HepG2 (cell line): ENCODE measurements around the gene NXT1. TPM values are rescaled to one million over a fixed set of nuclear protein-coding genes. Genes with fewer than 3 reads are reported as not detected.
A peak's percentile ranks its signal among the peaks of the same experiment; 100 is the strongest.

Experiments
- ATAC-seq: fragments of 200-7000 bp; cut with Tn5 transposase; 3 replicates; pipeline ENCODE4 v1.9.1; 2020; ENCODE audit warnings: mild to moderate bottlenecking, moderate library complexity
- BruUV-seq: library from RNA; stranded (reverse); fragments of 400-500 nt; replicated peaks from 2 replicates; lab custom pipeline; 2021; lab: Mats Ljungman, UMichigan
- CTCF ChIA-PET: fragments of 300-600 bp; formaldehyde crosslinking; extraction: SDS; loops from one replicate; lab custom pipeline; 2021; ENCODE audit warnings: low total read pairs, inconsistent platforms, low intra/inter-chr PET ratio; lab: Yijun Ruan, JAX
- POLR2A ChIA-PET: fragments of 350-600 bp; sonication (Branson Sonifier 250); formaldehyde crosslinking; loops from one replicate; lab custom pipeline; 2020; ENCODE audit warnings: antibody characterized with exemption, inconsistent platforms; lab: Yijun Ruan, JAX
- DNase-seq: peaks from one replicate; pipeline ENCODE4 v3.0.0-alpha.2; 2015; ENCODE audit warnings: low spot score
- FAIRE-seq: peaks from 3 replicates; lab custom pipeline; 2011; peaks lifted over from hg19 to GRCh38; lab: Jason Lieb, UNC
- H2AFZ ChIP-seq: one replicate; pipeline ENCODE4 v1.6.1; 2011; ENCODE audit warnings: low read length, inconsistent platforms
- H3K27ac ChIP-seq: fragments of 300-600 bp; 3 replicates; pipeline ENCODE4 v1.8.0; 2011; ENCODE audit warnings: mixed run types, mild to moderate bottlenecking, mixed read lengths, low read length, inconsistent platforms; ENCODE audit not compliant: insufficient read depth; ENCODE audit errors: extremely low read length
- H3K27me3 ChIP-seq, 2 experiments: fragments of 200-600 bp in 1 of 2; 2 replicates in 1 of 2; 3 replicates in 1 of 2; pipeline versions ENCODE4 v1.6.0 to v1.8.0; 2011; ENCODE audit warnings: low read length in 2 of 2, mild to moderate bottlenecking in 2 of 2, moderate library complexity in 2 of 2, inconsistent platforms in 1 of 2; ENCODE audit not compliant: insufficient read depth in 2 of 2, control insufficient read depth in 1 of 2
- H3K36me3 ChIP-seq, 2 experiments: fragments of 200-600 bp in 1 of 2; replicated peaks in 1 of 2; 2 replicates in 1 of 2; 3 replicates in 1 of 2; pipeline versions ENCODE4 v1.5.1 to v1.8.0; 2011; ENCODE audit warnings: low read length in 2 of 2, inconsistent platforms in 1 of 2; ENCODE audit not compliant: insufficient read depth in 2 of 2, control insufficient read depth in 1 of 2
- H3K4me1 ChIP-seq: 2 replicates; pipeline ENCODE4 v1.5.1; 2012; ENCODE audit warnings: low read length, inconsistent platforms; ENCODE audit not compliant: insufficient read depth
- H3K4me2 ChIP-seq: 2 replicates; pipeline ENCODE4 v1.6.0; 2011; ENCODE audit warnings: low read depth, low read length, inconsistent platforms
- H3K4me3 ChIP-seq, 3 experiments: fragments of 200-600 bp in 1 of 3; sonication (generic), shearing (Covaris generic) in 1 of 3; replicated peaks in 1 of 3; 2 replicates each; pipeline ENCODE4 v1.5.1; 2011 to 2016; ENCODE audit warnings: low read length in 3 of 3, inconsistent platforms in 2 of 3, low read depth in 2 of 3, mild to moderate bottlenecking in 2 of 3, control low read depth in 1 of 3, mixed read lengths in 1 of 3; ENCODE audit not compliant: insufficient read depth in 1 of 3
- H3K79me2 ChIP-seq: one replicate; pipeline ENCODE4 v1.6.1; 2011; ENCODE audit warnings: low read length, inconsistent platforms; ENCODE audit not compliant: insufficient read depth
- H3K9ac ChIP-seq: 2 replicates; pipeline ENCODE4 v1.6.0; 2011; ENCODE audit warnings: mild to moderate bottlenecking, low read depth, low read length, inconsistent platforms; ENCODE audit not compliant: insufficient read depth
- H3K9me3 ChIP-seq: 2 replicates; pipeline ENCODE4 v1.5.1; 2012; ENCODE audit warnings: mild to moderate bottlenecking, low read length
- H4K20me1 ChIP-seq: 2 replicates; pipeline ENCODE4 v1.6.0; 2011; ENCODE audit warnings: inconsistent platforms, mild to moderate bottlenecking, low read length, moderate library complexity; ENCODE audit not compliant: insufficient read depth
- FIP1L1 ChIP-seq: fragments of 200-400 bp; formaldehyde crosslinking; IDR thresholded peaks from 2 replicates; pipeline ENCODE4 v1.6.1; 2018; ENCODE audit warnings: low read depth, mild to moderate bottlenecking, low read length, moderate library complexity, borderline replicate concordance; ENCODE audit not compliant: insufficient read depth
- HOXA9 ChIP-seq: sonication (generic); formaldehyde crosslinking; IDR thresholded peaks from 2 replicates; pipeline ENCODE4 v1.8.1; 2022; ENCODE audit warnings: missing genetic modification reagents, mild to moderate bottlenecking, moderate library complexity, borderline replicate concordance
- JUND ChIP-seq: sonication (generic); formaldehyde crosslinking; IDR thresholded peaks from 2 replicates; pipeline ENCODE4 v1.8.0; 2022; ENCODE audit warnings: mild to moderate bottlenecking, missing genetic modification reagents
- KDM2A ChIP-seq: sonication (generic); formaldehyde crosslinking; IDR thresholded peaks from 2 replicates; pipeline ENCODE4 v1.4.0; 2020; ENCODE audit warnings: low read depth, missing genetic modification reagents, borderline replicate concordance
- KLF9 ChIP-seq: IDR thresholded peaks from 2 replicates; pipeline ENCODE4 v1.6.1; 2016; ENCODE audit warnings: low read depth
- MAF1 ChIP-seq: sonication (generic); formaldehyde crosslinking; IDR thresholded peaks from 2 replicates; pipeline ENCODE4 v1.5.0; 2020; ENCODE audit warnings: missing genetic modification reagents, borderline replicate concordance
- POLR2AphosphoS5 ChIP-seq: IDR thresholded peaks from 2 replicates; pipeline ENCODE4 v1.6.1; 2012; ENCODE audit warnings: low read depth, low read length
- PRMT3 ChIP-seq: sonication (generic); formaldehyde crosslinking; IDR thresholded peaks from 2 replicates; pipeline ENCODE4 v1.8.1; 2022; ENCODE audit warnings: low read depth, mild to moderate bottlenecking, moderate library complexity, missing genetic modification reagents, borderline replicate concordance
- SNAPC2 ChIP-seq: sonication (generic); formaldehyde crosslinking; IDR thresholded peaks from 2 replicates; pipeline ENCODE4 v1.8.1; 2022; ENCODE audit warnings: mild to moderate bottlenecking, missing genetic modification reagents
- ZC3H13 ChIP-seq: sonication (generic); formaldehyde crosslinking; IDR thresholded peaks from 2 replicates; pipeline ENCODE4 v1.8.1; 2023; ENCODE audit warnings: mild to moderate bottlenecking, missing genetic modification reagents, moderate library complexity
- ZFP1 ChIP-seq: IDR thresholded peaks from 2 replicates; pipeline ENCODE4 v1.6.1; 2016
- ZNF501 ChIP-seq: sonication (generic); formaldehyde crosslinking; IDR thresholded peaks from 2 replicates; pipeline ENCODE4 v1.5.1; 2020; ENCODE audit warnings: mild to moderate bottlenecking, moderate library complexity, missing genetic modification reagents
- ZNF552 ChIP-seq: sonication (generic); formaldehyde crosslinking; IDR thresholded peaks from 2 replicates; pipeline ENCODE4 v1.9.0; 2022; ENCODE audit warnings: missing genetic modification reagents, mild to moderate bottlenecking, borderline replicate concordance
- ZNF713 ChIP-seq: sonication (generic); formaldehyde crosslinking; IDR thresholded peaks from 2 replicates; pipeline ENCODE4 v1.4.0; 2020; ENCODE audit warnings: mild to moderate bottlenecking, missing genetic modification reagents
- WGBS: methylation state at CpG from one replicate; pipeline ENCODE4 v1.1.6; 2017; ENCODE audit warnings: low lambda C conversion rate; 5-methylcytosine and 5-hydroxymethylcytosine counted together
- in situ Hi-C: cut with HindIII; loops from 2 replicates; pipeline ENCODE4 v1.10.0; 2017; ENCODE audit warnings: low pct_unique_long_range_greater_than_20kb; ENCODE audit not compliant: extremely low pct_ligation_motif_present
- intact Hi-C: fragments of 100-400 bp; cut with micrococcal nuclease; formaldehyde crosslinking; loops from one replicate; pipeline ENCODE4 v1.10.0; 2022; ENCODE audit not compliant: unreplicated experiment
- polyA plus RNA-seq, 8 experiments: library from polyadenylated mRNA; depleted of rRNA in 3 of 8; stranded (reverse) in 7 of 8; unstranded in 1 of 8; fragments of >200 nt; fragmentation: Illumina TruSeq in 4 of 8; extraction: Trizol in 4 of 8; gene quantifications; 2 replicates each; pipeline versions ENCODE4 v1.2.1 to v1.2.3, GENCODE V29; 2011 to 2016; ENCODE audit warnings: low read depth in 4 of 8, missing spikeins in 1 of 8, mixed read lengths in 1 of 8; ENCODE audit not compliant: insufficient read depth in 1 of 8
- total RNA-seq, 5 experiments: library from RNA; depleted of rRNA; stranded (reverse); fragments of >200 nt; fragmentation: Illumina TruSeq; extraction: Trizol; gene quantifications; 2 replicates each; pipeline ENCODE4 v1.2.3, GENCODE V29; 2016; ENCODE audit warnings: low read depth in 1 of 5
- TF ChIP-seq, protein P1 (sequence below): sonication (generic); formaldehyde crosslinking; IDR thresholded peaks from 2 replicates; pipeline ENCODE4 v1.5.0; 2020; ENCODE audit warnings: mild to moderate bottlenecking, missing genetic modification reagents, borderline replicate concordance
- TF ChIP-seq, protein P2 (sequence below): sonication (generic); formaldehyde crosslinking; IDR thresholded peaks from 2 replicates; pipeline ENCODE4 v1.5.0; 2020; ENCODE audit warnings: missing genetic modification reagents, mild to moderate bottlenecking, borderline replicate concordance

NXT1 gene
- total and polyA plus RNA-seq, 2 of the 13 experiments (the other 11 are each of a cell fraction or from before 2014, with no cell fraction given) = 35.6 to 65.9 TPM

DNA sequence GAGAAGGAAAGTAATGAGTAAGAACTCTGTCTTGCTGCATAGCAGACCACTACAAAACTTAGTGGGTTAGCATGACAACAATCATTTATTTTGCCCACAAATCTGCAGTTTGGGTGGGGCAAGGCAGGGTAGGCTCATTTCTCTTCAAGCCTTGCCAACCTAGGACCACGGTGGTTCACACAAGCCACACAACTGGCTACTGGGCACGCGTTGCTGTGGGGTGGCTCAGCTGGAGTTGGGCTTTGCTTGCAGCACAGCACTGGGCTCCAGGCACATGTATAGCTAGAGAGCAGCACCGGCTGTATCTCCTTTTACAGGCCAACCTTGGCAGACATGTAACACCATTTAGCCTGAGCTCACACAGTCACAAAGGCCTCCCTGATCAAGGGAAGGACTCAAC is 4.6 kb upstream of the NXT1 start:
- BruUV-seq = no TSS peak
- H4K20me1 ChIP-seq = no peaks in the 10 kb centered on the region
- ATAC-seq (no peak), FAIRE-seq (no peak), DNase-seq (no peak)
- no peaks in the 10 kb centered on the region; a peak in 2 of 5 replicates for H3K27me3 ChIP-seq
- H2AFZ ChIP-seq = no peak overlapping the region
- peaks cover 2% of the 10 kb centered on the region for H3K79me2 ChIP-seq
- no peak overlapping the region for H3K4me3 ChIP-seq
- intact Hi-C loops (loop anchor here (10.0 kb wide), 1 partner anchor 491 kb away; no protein-coding TSS in a partner anchor), in situ Hi-C loops (no loop called here)
- no peak overlapping the region for H3K27ac ChIP-seq
- CTCF ChIA-PET = no interaction called here
- H3K9me3 ChIP-seq = no peaks in the 10 kb centered on the region
- no peak overlapping the region for H3K4me2 ChIP-seq
- no peak overlapping the region for H3K9ac ChIP-seq
- TF ChIP-seq HOXA9 (CRISPR knock-in tag) (0 out of 2 replicates have a peak, but pooled peaks have one; percentile 32), ZC3H13 (CRISPR knock-in tag) (0 out of 2 replicates have a peak, but pooled peaks have one; percentile 30), SNAPC2 (CRISPR knock-in tag) (no peak)
- TF ChIP-seq, protein P1, sequence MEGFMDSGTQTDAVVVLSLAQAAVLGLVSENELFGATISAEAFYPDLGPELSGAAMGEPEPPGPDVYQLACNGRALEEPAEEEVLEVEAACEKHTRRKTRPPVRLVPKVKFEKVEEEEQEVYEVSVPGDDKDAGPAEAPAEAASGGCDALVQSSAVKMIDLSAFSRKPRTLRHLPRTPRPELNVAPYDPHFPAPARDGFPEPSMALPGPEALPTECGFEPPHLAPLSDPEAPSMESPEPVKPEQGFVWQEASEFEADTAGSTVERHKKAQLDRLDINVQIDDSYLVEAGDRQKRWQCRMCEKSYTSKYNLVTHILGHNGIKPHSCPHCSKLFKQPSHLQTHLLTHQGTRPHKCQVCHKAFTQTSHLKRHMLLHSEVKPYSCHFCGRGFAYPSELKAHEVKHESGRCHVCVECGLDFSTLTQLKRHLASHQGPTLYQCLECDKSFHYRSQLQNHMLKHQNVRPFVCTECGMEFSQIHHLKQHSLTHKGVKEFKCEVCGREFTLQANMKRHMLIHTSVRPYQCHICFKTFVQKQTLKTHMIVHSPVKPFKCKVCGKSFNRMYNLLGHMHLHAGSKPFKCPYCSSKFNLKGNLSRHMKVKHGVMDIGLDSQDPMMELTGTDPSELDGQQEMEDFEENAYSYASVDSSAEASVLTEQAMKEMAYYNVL (CRISPR knock-in tag) = 0 out of 2 replicates have a peak, but pooled peaks have one; percentile 7
- peaks cover 31% of the 10 kb centered on the region for H3K4me1 ChIP-seq
- POLR2A ChIA-PET = interaction anchor here (1.6 kb wide), 1 partner anchor 12 kb away, joined by 4 read pairs; no protein-coding TSS in a partner anchor
- WGBS = 80% methylated on average over 4 of the region's 4 CpGs
- no peaks in the 10 kb centered on the region for H3K36me3 ChIP-seq

DNA sequence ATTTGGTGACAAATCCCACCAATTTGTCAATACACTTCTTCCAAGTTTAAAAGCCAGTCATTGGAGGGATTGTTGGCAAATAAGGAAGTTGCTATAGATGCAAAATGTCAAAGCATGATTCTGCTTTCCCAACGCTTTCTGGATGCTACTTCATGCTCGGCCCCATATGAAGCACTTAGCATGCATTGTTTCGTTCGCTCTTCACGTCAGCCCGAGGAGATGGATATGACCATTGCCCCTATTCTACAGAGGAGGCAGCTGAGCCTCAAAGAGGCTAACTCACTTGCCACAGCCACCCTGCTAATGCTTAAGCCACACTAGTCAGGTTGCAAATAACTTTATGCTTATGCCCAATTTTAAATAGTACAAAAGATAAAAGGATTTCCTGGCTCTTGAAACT is 2.8 kb upstream of the NXT1 start:
- Histone ChIP-seq H3K4me2 (no peak overlapping the region), H3K27ac (no peak overlapping the region), H3K9ac (no peak overlapping the region), H3K9me3 (no peaks in the 10 kb centered on the region), H3K36me3 (no peaks in the 10 kb centered on the region), H3K4me1 (peaks cover 44% of the 10 kb centered on the region), H4K20me1 (peaks cover 12% of the 10 kb centered on the region), H3K4me3 (no peak overlapping the region), H3K79me2 (peaks cover 20% of the 10 kb centered on the region), H2AFZ (no peak overlapping the region), H3K27me3 (no peaks in the 10 kb centered on the region; a peak in 1 of 5 replicates)
- intact Hi-C loops (loop anchor here (10.0 kb wide), 1 partner anchor 493 kb away; no protein-coding TSS in a partner anchor), in situ Hi-C loops (no loop called here)
- no TSS peak for BruUV-seq
- 90% methylated on average over 6 of the region's 6 CpGs for WGBS
- ATAC-seq (no peak), DNase-seq (no peak), FAIRE-seq (no peak)
- CTCF ChIA-PET = no interaction called here
- POLR2A ChIA-PET = no interaction called here
- TF ChIP-seq, protein P2, sequence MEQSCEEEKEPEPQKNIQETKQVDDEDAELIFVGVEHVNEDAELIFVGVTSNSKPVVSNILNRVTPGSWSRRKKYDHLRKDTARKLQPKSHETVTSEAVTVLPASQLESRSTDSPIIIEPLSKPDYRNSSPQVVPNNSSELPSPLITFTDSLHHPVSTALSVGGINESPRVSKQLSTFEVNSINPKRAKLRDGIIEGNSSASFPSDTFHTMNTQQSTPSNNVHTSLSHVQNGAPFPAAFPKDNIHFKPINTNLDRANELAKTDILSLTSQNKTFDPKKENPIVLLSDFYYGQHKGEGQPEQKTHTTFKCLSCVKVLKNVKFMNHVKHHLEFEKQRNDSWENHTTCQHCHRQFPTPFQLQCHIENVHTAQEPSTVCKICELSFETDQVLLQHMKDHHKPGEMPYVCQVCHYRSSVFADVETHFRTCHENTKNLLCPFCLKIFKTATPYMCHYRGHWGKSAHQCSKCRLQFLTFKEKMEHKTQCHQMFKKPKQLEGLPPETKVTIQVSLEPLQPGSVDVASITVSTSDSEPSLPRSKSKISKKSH = no peak
- TF ChIP-seq ZFP1 (CRISPR knock-in tag) (no peak), ZNF552 (no peak), POLR2AphosphoS5 (no peak), JUND (CRISPR knock-in tag) (no peak), KDM2A (CRISPR knock-in tag) (no peak), ZNF713 (CRISPR knock-in tag) (no peak), FIP1L1 (no peak), KLF9 (no peak), ZNF501 (CRISPR knock-in tag) (no peak), MAF1 (no peak), PRMT3 (no peak)
